ENCODE measurements around the gene ELN.
"Not testable (repeated sequence)": the region's sequence is repeated elsewhere in the genome, so short reads cannot be mapped to it uniquely, and the experiment has no call there.

The ELN gene

GRCh38 chr7:74001150-74001494 lies 26.9 kb upstream of the ELN start:
- no peak for DNase-seq

DNA sequence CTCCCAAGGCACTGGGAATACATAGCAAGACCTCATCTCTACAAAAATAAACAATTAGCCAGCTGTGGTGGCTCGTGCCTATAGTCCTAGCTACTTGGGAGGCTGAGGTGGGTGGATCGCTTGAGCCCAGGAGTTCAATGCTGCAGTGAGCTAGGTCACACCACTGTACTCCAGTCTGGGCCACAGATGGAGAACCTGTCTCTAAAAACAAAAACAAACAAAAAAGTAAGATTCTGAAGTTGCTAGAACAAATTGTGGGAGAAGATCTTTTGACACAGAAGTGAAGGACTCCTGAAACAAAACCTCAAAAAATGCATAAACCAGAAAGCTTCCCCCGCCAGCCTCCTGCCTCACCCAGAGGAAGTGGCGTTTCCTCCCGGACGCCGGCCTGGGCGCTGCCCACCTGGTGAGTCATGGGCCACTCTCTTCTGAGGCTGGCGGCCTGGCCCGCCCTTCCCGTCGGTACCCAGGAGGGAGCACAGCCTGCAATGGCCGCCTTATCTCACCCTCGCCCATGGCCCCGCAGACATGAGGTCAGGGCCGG lies 25.4 kb upstream of the ELN start:
- DNase-seq, result peak; percentile 73

GRCh38 chr7:74003621-74004020 lies 24.4 kb upstream of the ELN start:
- DNase-seq, result no peak

GRCh38 chr7:74006032-74006431 lies 21.9 kb upstream of the ELN start:
- no peak for DNase-seq

DNA sequence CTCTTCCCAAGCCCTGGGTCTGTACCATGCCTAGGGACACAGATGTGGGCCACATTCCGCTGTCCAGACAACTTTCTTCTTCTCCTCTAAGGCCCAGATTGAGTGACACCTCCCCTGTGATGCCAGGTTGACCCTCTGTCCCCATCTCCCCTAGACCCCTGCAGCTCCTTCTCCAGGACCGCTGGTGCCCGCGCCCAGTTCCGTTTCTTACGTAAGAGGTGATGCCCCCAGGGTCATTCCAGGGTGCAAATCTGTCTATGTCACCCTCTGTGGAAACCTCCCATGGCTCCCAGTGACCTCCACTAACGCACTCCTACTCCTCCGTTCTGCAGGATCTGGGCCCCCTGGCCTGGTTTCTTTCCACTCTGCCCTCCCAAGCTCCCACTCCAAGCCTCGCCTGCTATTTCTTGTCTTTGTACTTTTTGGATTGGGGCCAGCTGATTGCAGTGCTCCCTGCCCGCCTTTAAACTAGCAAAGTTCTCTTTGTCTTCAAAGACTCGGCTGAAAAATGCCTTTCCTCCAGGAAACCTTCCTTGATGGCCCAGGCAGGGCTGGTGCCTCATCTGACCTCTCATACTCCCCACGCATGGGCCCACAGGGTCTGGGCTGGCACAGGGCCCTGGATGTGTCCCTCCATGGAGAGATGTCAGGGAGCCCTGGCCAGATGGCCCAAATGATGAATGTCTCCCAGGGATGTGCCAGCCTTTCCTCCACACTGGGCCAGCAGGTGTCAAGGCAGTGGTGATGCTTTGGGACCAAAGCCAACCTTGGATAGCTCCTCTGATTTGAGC lies 21.3 kb upstream of the ELN start:
- no peak for DNase-seq

DNA sequence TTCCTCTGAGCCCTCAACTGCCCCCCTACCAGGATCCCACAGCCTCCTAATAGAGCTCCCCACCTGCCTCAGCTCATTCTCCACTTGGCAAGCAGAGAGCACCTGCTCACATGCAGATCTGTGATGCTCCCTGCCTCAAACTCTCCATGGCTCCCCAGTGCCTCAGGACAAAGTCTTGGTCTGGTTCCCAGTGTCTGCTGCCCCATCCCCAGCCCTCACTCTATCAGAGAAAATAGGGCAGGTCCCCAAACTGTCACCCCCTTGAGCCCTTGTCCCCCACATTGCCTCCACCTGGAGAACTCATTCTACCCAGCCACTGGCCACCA lies 20.8 kb upstream of the ELN start:
- no peak for DNase-seq

GRCh38 chr7:74008687-74009086 lies 19.3 kb upstream of the ELN start:
- DNase-seq, result no peak

DNA sequence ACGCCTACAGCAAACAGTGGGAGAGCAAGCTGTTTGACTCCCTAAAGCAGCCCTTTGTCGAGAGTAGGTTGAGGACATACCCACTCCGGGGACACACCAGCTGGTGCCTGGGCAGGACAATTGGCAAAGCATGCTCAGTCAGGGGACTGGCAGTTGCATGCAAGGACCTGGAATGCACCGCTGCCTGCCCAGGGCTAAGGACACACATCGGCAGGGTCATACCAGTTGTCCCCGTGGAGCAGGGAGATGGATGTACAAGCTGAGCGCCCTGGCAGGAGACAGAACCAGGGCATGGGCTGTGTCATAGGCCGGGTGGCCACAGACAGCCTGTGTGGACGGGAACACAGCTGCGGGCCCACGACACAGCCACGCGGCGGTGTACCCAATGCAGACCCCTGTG lies 18.3 kb upstream of the ELN start:
- DNase-seq, result no peak

- DNase-seq, result no peak
These were observed 17.6 kb upstream of the ELN start for GRCh38 chr7:74010407-74010806.

- not testable (repeated sequence) for DNase-seq
These were observed 16.6 kb upstream of the ELN start for GRCh38 chr7:74011421-74011820.

DNA sequence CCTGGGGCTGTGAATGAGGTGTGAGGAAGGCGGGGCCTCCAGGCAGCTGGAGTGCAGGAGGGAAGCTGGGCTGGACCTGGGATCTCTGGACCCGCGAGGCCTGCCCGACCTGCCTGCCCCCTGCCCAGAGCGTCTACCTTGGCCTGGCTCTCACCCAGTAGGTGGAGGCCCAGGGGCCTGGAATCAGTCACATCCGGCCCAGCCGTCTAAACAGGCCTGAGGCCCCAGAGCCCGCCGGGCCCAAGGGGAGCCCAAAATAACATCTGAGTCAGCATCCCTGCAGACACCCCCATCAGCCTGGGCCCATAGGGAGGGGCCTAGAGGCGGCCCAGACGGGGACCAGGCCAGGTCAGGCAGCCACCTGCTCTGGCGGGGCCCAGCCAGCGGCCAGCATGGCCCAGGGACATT lies 15.1 kb upstream of the ELN start:
- peak; percentile 81 for DNase-seq

DNA sequence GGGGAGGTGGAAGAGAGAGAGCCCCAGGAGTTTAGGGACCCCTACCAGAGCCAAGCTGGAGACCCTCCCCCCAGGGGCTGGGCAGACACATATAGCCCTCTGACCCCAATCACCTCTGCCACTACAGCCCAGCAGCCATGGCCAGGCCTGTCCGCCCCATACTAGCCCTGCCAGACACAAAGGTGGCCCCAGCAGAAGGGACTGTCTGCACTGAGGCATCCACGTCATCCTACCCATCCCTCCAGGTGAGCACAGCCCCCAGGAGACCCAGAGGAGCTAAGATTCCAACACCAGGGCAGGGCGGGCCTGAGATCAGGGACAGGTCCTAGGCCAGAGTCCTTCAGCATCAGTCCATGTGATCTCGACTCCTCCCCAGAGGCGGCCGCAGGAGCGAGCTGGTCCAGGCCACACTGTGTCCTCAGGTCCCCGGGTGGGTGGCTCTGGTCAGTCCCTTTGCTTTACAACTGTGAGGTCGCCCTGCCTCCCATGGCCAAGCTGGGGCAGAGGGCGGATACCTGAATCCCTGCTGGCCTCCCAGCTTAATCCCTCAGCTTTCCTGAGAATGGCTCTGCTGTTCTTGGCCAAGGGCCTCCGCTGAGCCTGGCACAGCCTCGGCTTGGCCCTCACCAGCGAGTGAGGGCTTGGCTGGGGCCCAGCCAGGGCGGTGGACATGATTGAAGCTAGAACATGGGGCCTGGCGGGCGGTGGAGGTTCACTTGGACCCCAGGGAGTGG lies 14.3 kb upstream of the ELN start:
- DNase-seq, result no peak

GRCh38 chr7:74014931-74015330 lies 13.0 kb upstream of the ELN start:
- DNase-seq, result no peak

GRCh38 chr7:74015670-74016069 lies 12.3 kb upstream of the ELN start:
- DNase-seq, result no peak

- no peak for DNase-seq
These were observed 10.8 kb upstream of the ELN start for GRCh38 chr7:74017125-74017524.

DNA sequence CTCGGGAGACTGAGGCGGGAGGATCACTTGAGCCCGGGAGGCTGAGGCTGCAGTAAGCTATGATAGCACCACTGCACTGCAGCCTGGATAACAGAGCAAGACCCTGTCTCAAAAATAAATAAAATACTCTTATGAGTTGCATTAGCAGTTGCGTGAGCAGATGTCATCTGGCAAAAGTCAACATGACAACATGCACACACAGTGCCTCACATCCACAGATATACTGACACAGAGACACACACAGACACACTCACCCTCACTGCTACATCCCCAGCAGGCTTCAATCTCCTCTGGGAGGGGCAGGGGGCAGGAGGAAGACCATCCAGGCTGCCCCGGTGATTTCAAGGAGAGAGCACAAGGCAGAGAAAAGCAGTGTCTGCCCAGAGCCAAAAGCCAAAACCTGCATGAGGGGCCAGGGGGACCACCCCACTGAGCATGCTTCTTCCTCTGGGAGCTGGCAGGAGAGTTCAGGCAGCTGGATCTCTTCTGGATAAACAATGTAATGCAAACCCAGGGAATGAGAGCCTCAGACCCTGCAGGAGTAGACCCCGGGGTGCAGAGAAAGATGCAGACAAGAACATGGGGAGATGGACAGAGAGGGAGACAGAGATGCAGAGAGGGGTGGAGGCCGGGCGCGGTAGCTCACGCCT lies 9.6 kb upstream of the ELN start:
- DNase-seq, result no peak

GRCh38 chr7:74019149-74019548 lies 8.8 kb upstream of the ELN start:
- DNase-seq, result no peak

- no peak for DNase-seq
These were observed 7.6 kb upstream of the ELN start for GRCh38 chr7:74020390-74020789.

GRCh38 chr7:74021546-74022320 lies 6.2 kb upstream of the ELN start:
- no peak for DNase-seq

DNA sequence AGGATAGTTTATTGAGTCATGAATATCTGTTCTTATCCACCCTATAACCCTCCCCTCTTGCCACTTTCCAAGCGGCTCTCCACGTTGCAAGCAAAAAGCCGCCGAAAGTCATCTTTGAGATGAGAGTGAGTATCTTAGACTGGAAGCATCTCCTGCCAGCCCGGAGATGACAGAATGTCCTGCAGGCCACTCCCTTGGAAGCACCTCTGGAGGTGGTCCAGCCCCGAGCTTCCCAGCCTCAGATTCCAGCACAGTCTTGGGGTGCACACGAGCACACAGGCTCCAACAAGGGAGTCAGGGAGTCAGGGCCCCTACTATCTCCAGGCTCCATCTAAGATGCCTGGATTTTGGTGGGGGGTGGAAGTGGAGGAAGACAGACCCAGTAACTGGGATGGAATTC lies 5.5 kb upstream of the ELN start:
- no peak for DNase-seq

DNA sequence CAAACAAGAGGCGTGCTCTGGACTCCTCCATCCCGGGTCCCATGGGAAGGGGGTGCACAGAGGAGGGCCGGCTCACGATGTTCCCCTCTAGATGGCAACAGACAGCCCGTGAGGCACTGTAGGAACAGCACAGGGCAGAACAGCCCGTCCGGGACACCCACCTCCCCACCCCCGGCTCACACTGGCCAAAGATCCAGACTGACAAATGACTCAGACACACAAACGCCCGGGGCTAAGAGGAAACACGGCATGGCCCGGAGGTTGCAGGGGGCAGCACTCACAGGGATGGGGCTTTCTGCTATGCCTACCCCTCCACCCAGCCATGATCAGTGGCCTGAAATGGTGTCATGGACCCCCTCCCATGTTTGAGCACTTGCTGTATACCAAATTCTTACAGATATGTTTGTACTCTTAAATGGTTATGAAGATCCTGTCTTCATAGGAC lies 4.9 kb upstream of the ELN start:
- DNase-seq, result no peak

GRCh38 chr7:74023786-74024185 lies 4.2 kb upstream of the ELN start:
- no peak for DNase-seq

GRCh38 chr7:74025146-74025545 lies 2.8 kb upstream of the ELN start:
- DNase-seq, result peak; percentile 50
